HepG2 (cell line): ENCODE measurements around the gene HDGF. TPM values are rescaled to one million over a fixed set of nuclear protein-coding genes. Genes with fewer than 3 reads are reported as not detected.

Source experiments
- ATAC-seq: fragments of 200-7000 bp; cut with Tn5 transposase; 3 replicates; pipeline ENCODE4 v1.9.1; 2020; ENCODE audit warnings: mild to moderate bottlenecking, moderate library complexity
- BruUV-seq: library from RNA; stranded (reverse); fragments of 400-500 nt; replicated peaks from 2 replicates; lab custom pipeline; 2021; lab: Mats Ljungman, UMichigan
- CTCF ChIA-PET: fragments of 300-600 bp; formaldehyde crosslinking; extraction: SDS; loops from one replicate; lab custom pipeline; 2021; ENCODE audit warnings: low total read pairs, inconsistent platforms, low intra/inter-chr PET ratio; lab: Yijun Ruan, JAX
- POLR2A ChIA-PET: fragments of 350-600 bp; sonication (Branson Sonifier 250); formaldehyde crosslinking; loops from one replicate; lab custom pipeline; 2020; ENCODE audit warnings: antibody characterized with exemption, inconsistent platforms; lab: Yijun Ruan, JAX
- DNase-seq: peaks from one replicate; pipeline ENCODE4 v3.0.0-alpha.2; 2015; ENCODE audit warnings: low spot score
- FAIRE-seq: peaks from 3 replicates; lab custom pipeline; 2011; peaks lifted over from hg19 to GRCh38; lab: Jason Lieb, UNC
- H2AFZ ChIP-seq: one replicate; pipeline ENCODE4 v1.6.1; 2011; ENCODE audit warnings: low read length, inconsistent platforms
- H3K27ac ChIP-seq: fragments of 300-600 bp; 3 replicates; pipeline ENCODE4 v1.8.0; 2011; ENCODE audit warnings: mixed run types, mild to moderate bottlenecking, mixed read lengths, low read length, inconsistent platforms; ENCODE audit not compliant: insufficient read depth; ENCODE audit errors: extremely low read length
- H3K27me3 ChIP-seq, 2 experiments: fragments of 200-600 bp in 1 of 2; 2 replicates in 1 of 2; 3 replicates in 1 of 2; pipeline versions ENCODE4 v1.6.0 to v1.8.0; 2011; ENCODE audit warnings: low read length in 2 of 2, mild to moderate bottlenecking in 2 of 2, moderate library complexity in 2 of 2, inconsistent platforms in 1 of 2; ENCODE audit not compliant: insufficient read depth in 2 of 2, control insufficient read depth in 1 of 2
- H3K36me3 ChIP-seq, 2 experiments: fragments of 200-600 bp in 1 of 2; replicated peaks in 1 of 2; 2 replicates in 1 of 2; 3 replicates in 1 of 2; pipeline versions ENCODE4 v1.5.1 to v1.8.0; 2011; ENCODE audit warnings: low read length in 2 of 2, inconsistent platforms in 1 of 2; ENCODE audit not compliant: insufficient read depth in 2 of 2, control insufficient read depth in 1 of 2
- H3K4me1 ChIP-seq: 2 replicates; pipeline ENCODE4 v1.5.1; 2012; ENCODE audit warnings: low read length, inconsistent platforms; ENCODE audit not compliant: insufficient read depth
- H3K4me2 ChIP-seq: 2 replicates; pipeline ENCODE4 v1.6.0; 2011; ENCODE audit warnings: low read depth, low read length, inconsistent platforms
- H3K4me3 ChIP-seq, 3 experiments: fragments of 200-600 bp in 1 of 3; sonication (generic), shearing (Covaris generic) in 1 of 3; replicated peaks in 1 of 3; 2 replicates each; pipeline ENCODE4 v1.5.1; 2011 to 2016; ENCODE audit warnings: low read length in 3 of 3, inconsistent platforms in 2 of 3, low read depth in 2 of 3, mild to moderate bottlenecking in 2 of 3, control low read depth in 1 of 3, mixed read lengths in 1 of 3; ENCODE audit not compliant: insufficient read depth in 1 of 3
- H3K79me2 ChIP-seq: one replicate; pipeline ENCODE4 v1.6.1; 2011; ENCODE audit warnings: low read length, inconsistent platforms; ENCODE audit not compliant: insufficient read depth
- H3K9ac ChIP-seq: 2 replicates; pipeline ENCODE4 v1.6.0; 2011; ENCODE audit warnings: mild to moderate bottlenecking, low read depth, low read length, inconsistent platforms; ENCODE audit not compliant: insufficient read depth
- H3K9me3 ChIP-seq: 2 replicates; pipeline ENCODE4 v1.5.1; 2012; ENCODE audit warnings: mild to moderate bottlenecking, low read length
- H4K20me1 ChIP-seq: 2 replicates; pipeline ENCODE4 v1.6.0; 2011; ENCODE audit warnings: inconsistent platforms, mild to moderate bottlenecking, low read length, moderate library complexity; ENCODE audit not compliant: insufficient read depth
- ATRX ChIP-seq: sonication (generic); formaldehyde crosslinking; IDR thresholded peaks from 2 replicates; pipeline ENCODE4 v1.4.0; 2020; ENCODE audit warnings: missing genetic modification reagents, borderline replicate concordance
- DR1 ChIP-seq: sonication (generic); formaldehyde crosslinking; IDR thresholded peaks from 2 replicates; pipeline ENCODE4 v1.8.0; 2021; ENCODE audit warnings: mild to moderate bottlenecking, missing genetic modification reagents, inconsistent platforms
- FOXK2 ChIP-seq: fragments of 450-650 bp; IDR thresholded peaks from 2 replicates; pipeline ENCODE4 v1.6.1; 2016
- GATA4 ChIP-seq: sonication (generic); IDR thresholded peaks from 2 replicates; pipeline ENCODE4 v1.6.1; 2016; ENCODE audit warnings: antibody characterized with exemption, low read depth, borderline replicate concordance
- GZF1 ChIP-seq: sonication (generic); formaldehyde crosslinking; IDR thresholded peaks from 2 replicates; pipeline ENCODE4 v1.5.1; 2020; ENCODE audit warnings: mild to moderate bottlenecking, missing genetic modification reagents
- HNRNPH1 ChIP-seq: fragments of 200-400 bp; formaldehyde crosslinking; optimal IDR thresholded peaks from 2 replicates; pipeline ENCODE3; 2017; ENCODE audit warnings: mild to moderate bottlenecking, low read depth, low read length
- HOXD1 ChIP-seq: sonication (generic); formaldehyde crosslinking; IDR thresholded peaks from 2 replicates; pipeline ENCODE4 v1.5.0; 2020; ENCODE audit warnings: missing genetic modification reagents
- KLF6 ChIP-seq: IDR thresholded peaks from 2 replicates; pipeline ENCODE4 v1.8.0; 2016; ENCODE audit warnings: missing biosample characterization, missing genetic modification reagents
- MYNN ChIP-seq: sonication (generic); formaldehyde crosslinking; IDR thresholded peaks from 2 replicates; pipeline ENCODE4 v1.4.0; 2020; ENCODE audit warnings: mild to moderate bottlenecking, low read depth, missing genetic modification reagents
- NONO ChIP-seq, 2 experiments: fragments of 450-650 bp in 1 of 2; sonication (generic) in 1 of 2; formaldehyde crosslinking in 1 of 2; IDR thresholded peaks in 1 of 2; conservative IDR thresholded peaks in 1 of 2; 2 replicates each; pipeline versions ENCODE4 v1.6.1 to v1.8.0; 2017 to 2022; ENCODE audit warnings: mild to moderate bottlenecking in 1 of 2, missing genetic modification reagents in 1 of 2, moderate library complexity in 1 of 2
- RARA ChIP-seq: IDR thresholded peaks from 2 replicates; pipeline ENCODE4 v1.6.1; 2016; ENCODE audit warnings: missing genetic modification reagents, missing compliant biosample characterization
- TCF7 ChIP-seq: sonication (generic); IDR thresholded peaks from 2 replicates; pipeline ENCODE4 v1.6.1; 2016; ENCODE audit warnings: antibody characterized with exemption, low read depth
- TFE3 ChIP-seq: IDR thresholded peaks from 2 replicates; pipeline ENCODE4 v1.6.1; 2016
- WIZ ChIP-seq: sonication (generic); formaldehyde crosslinking; IDR thresholded peaks from 2 replicates; pipeline ENCODE4 v1.5.1; 2020; ENCODE audit warnings: mild to moderate bottlenecking, missing genetic modification reagents
- ZFP82 ChIP-seq: sonication (generic); formaldehyde crosslinking; IDR thresholded peaks from 2 replicates; pipeline ENCODE4 v1.5.1; 2020; ENCODE audit warnings: mild to moderate bottlenecking, missing genetic modification reagents, borderline replicate concordance
- ZFX ChIP-seq: sonication (generic); formaldehyde crosslinking; IDR thresholded peaks from 2 replicates; pipeline ENCODE4 v1.4.0; 2020; ENCODE audit warnings: mild to moderate bottlenecking, low read depth, missing genetic modification reagents, moderate library complexity
- ZNF615 ChIP-seq: sonication (generic); formaldehyde crosslinking; IDR thresholded peaks from 2 replicates; pipeline ENCODE4 v1.5.0; 2020; ENCODE audit warnings: mild to moderate bottlenecking, missing genetic modification reagents, borderline replicate concordance
- ZNF879 ChIP-seq: sonication (generic); formaldehyde crosslinking; IDR thresholded peaks from 2 replicates; pipeline ENCODE4 v1.8.1; 2023; ENCODE audit warnings: missing genetic modification reagents
- WGBS: methylation state at CpG from one replicate; pipeline ENCODE4 v1.1.6; 2017; ENCODE audit warnings: low lambda C conversion rate; 5-methylcytosine and 5-hydroxymethylcytosine counted together
- in situ Hi-C: cut with HindIII; loops from 2 replicates; pipeline ENCODE4 v1.10.0; 2017; ENCODE audit warnings: low pct_unique_long_range_greater_than_20kb; ENCODE audit not compliant: extremely low pct_ligation_motif_present
- intact Hi-C: fragments of 100-400 bp; cut with micrococcal nuclease; formaldehyde crosslinking; loops from one replicate; pipeline ENCODE4 v1.10.0; 2022; ENCODE audit not compliant: unreplicated experiment
- polyA plus RNA-seq, 8 experiments: library from polyadenylated mRNA; depleted of rRNA in 3 of 8; stranded (reverse) in 7 of 8; unstranded in 1 of 8; fragments of >200 nt; fragmentation: Illumina TruSeq in 4 of 8; extraction: Trizol in 4 of 8; gene quantifications; 2 replicates each; pipeline versions ENCODE4 v1.2.1 to v1.2.3, GENCODE V29; 2011 to 2016; ENCODE audit warnings: low read depth in 4 of 8, missing spikeins in 1 of 8, mixed read lengths in 1 of 8; ENCODE audit not compliant: insufficient read depth in 1 of 8
- total RNA-seq, 5 experiments: library from RNA; depleted of rRNA; stranded (reverse); fragments of >200 nt; fragmentation: Illumina TruSeq; extraction: Trizol; gene quantifications; 2 replicates each; pipeline ENCODE4 v1.2.3, GENCODE V29; 2016; ENCODE audit warnings: low read depth in 1 of 5
- TF ChIP-seq, protein P1 (sequence below): sonication (generic); formaldehyde crosslinking; IDR thresholded peaks from 2 replicates; pipeline ENCODE4 v1.8.0; 2022; ENCODE audit warnings: mild to moderate bottlenecking, missing genetic modification reagents; ENCODE audit not compliant: insufficient replicate concordance

Gene HDGF
- total and polyA plus RNA-seq, 2 of the 13 experiments (the other 11 are each of a cell fraction or from before 2014, with no cell fraction given), result 156 to 196 TPM

- no peak for TF ChIP-seq WIZ (CRISPR knock-in tag)
- no peak for TF ChIP-seq NONO (IDR thresholded peaks at IDR 0.05)
- TF ChIP-seq NONO (CRISPR knock-in tag; conservative IDR thresholded peaks at IDR 0.05), result 0 out of 2 replicates have a peak, but pooled peaks have one; percentile 26
- no peak for TF ChIP-seq ZNF879 (CRISPR knock-in tag)
- TF ChIP-seq DR1 (CRISPR knock-in tag), result no peak
These were observed 25.7 kb downstream of the HDGF start (continued) for GRCh38 chr1:156725683-156726280.

GRCh38 chr1:156721535-156721934 is 29.9 kb downstream of the HDGF start:
- DNase-seq, result no peak
- no peak for TF ChIP-seq GZF1 (CRISPR knock-in tag)
- TF ChIP-seq TFE3 (CRISPR knock-in tag), result no peak
- no peak for TF ChIP-seq KLF6
- no peak for TF ChIP-seq MYNN (CRISPR knock-in tag)
- TF ChIP-seq ATRX, result no peak
- TF ChIP-seq, protein P1, sequence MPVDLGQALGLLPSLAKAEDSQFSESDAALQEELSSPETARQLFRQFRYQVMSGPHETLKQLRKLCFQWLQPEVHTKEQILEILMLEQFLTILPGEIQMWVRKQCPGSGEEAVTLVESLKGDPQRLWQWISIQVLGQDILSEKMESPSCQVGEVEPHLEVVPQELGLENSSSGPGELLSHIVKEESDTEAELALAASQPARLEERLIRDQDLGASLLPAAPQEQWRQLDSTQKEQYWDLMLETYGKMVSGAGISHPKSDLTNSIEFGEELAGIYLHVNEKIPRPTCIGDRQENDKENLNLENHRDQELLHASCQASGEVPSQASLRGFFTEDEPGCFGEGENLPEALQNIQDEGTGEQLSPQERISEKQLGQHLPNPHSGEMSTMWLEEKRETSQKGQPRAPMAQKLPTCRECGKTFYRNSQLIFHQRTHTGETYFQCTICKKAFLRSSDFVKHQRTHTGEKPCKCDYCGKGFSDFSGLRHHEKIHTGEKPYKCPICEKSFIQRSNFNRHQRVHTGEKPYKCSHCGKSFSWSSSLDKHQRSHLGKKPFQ, result no peak
- no peak for TF ChIP-seq ZNF615 (CRISPR knock-in tag)
- no peak for TF ChIP-seq ZFP82 (CRISPR knock-in tag)
- no peak for TF ChIP-seq HOXD1 (CRISPR knock-in tag)
- TF ChIP-seq TCF7, result no peak
- TF ChIP-seq FOXK2, result no peak
- TF ChIP-seq ZFX (CRISPR knock-in tag), result no peak
- TF ChIP-seq RARA, result no peak
- no peak for TF ChIP-seq HNRNPH1
- no peak for TF ChIP-seq GATA4
- TF ChIP-seq, all 625 proteins: peak for 0
- H3K9ac ChIP-seq, result no peak overlapping the region
- FAIRE-seq (no peak), ATAC-seq (no peak)
- H3K27me3 ChIP-seq, result no peaks in the 10 kb centered on the region
- intact Hi-C loops, result loop anchor here (10.0 kb wide), 1 partner anchor 57 kb away; no protein-coding TSS in a partner anchor
- CTCF ChIA-PET, result no interaction called here
- peaks cover 14 to 35% of the 10 kb centered on the region in 2 experiments for H3K36me3 ChIP-seq
- WGBS, result 100% methylated on average over 4 of the region's 4 CpGs
- peaks cover 30% of the 10 kb centered on the region for H3K79me2 ChIP-seq
- BruUV-seq, result no TSS peak
- no peak overlapping the region for H3K27ac ChIP-seq
- no peak overlapping the region for H3K4me2 ChIP-seq
- no peak overlapping the region for H3K4me3 ChIP-seq
- H3K4me1 ChIP-seq, result peaks cover 25% of the 10 kb centered on the region
- in situ Hi-C loops, result no loop called here
- H4K20me1 ChIP-seq, result peaks cover 17% of the 10 kb centered on the region
- no peaks in the 10 kb centered on the region for H3K9me3 ChIP-seq
- POLR2A ChIA-PET, result interaction anchor here (0.9 kb wide), 1 partner anchor 15 kb away, joined by 3 read pairs; no protein-coding TSS in a partner anchor
- H2AFZ ChIP-seq, result no peak overlapping the region
